ENCODE measurements around the gene PATJ. TPM values are rescaled to one million over a fixed set of nuclear protein-coding genes. Genes with fewer than 3 reads are reported as not detected.

PATJ gene
- total RNA-seq, 1 experiment from 2014 or later: 47.3 TPM

GRCh38 chr1:62012095-62012494, 269.8 kb downstream of the PATJ start:
- H4K8ac ChIP-seq (replicated peaks; ENCODE audit: insufficient read length, low read depth, low read length): no peak overlapping the region
- no peaks in the 10 kb centered on the region for H3K23me2 ChIP-seq (ENCODE audit: insufficient read length, low read depth, low read length, poor library complexity, severe bottlenecking)
- H4K5ac ChIP-seq (ENCODE audit: insufficient read length, low read depth, low read length): no peak overlapping the region
- Mint-ChIP-seq H3K27me3 (ENCODE audit: low read depth) (no peaks in the 10 kb centered on the region), H3K4me3 (no peak overlapping the region), H3K9me3 (no peaks in the 10 kb centered on the region), H3K4me1 (peaks cover 0 to 6% of the 10 kb centered on the region in 2 experiments; a peak in 3 of 4 replicates), H3K27ac (no peak overlapping the region), H3K36me3 (ENCODE audit: insufficient read depth in 1 of 3, low read depth in 3 of 3) (0 out of 7 replicates have a peak, but pooled peaks cover 0 to 5% (median 0%) of the 10 kb centered on the region in 3 experiments)
- TF ChIP-seq CTCF (conservative IDR thresholded peaks at IDR 0.05): no peak
- no peak overlapping the region for H2BK5ac ChIP-seq (ENCODE audit: insufficient read length, low read length)
- H4K20me1 ChIP-seq (ENCODE audit: control insufficient read depth, insufficient read depth, insufficient read length): no peaks in the 10 kb centered on the region
- H3K27ac ChIP-seq (ENCODE audit: insufficient read length, low read depth, low read length): no peak overlapping the region
- no peak overlapping the region for H2BK120ac ChIP-seq (ENCODE audit: low read depth, low read length, poor library complexity, severe bottlenecking)
- H3K4ac ChIP-seq (ENCODE audit: low read depth, low read length): no peak overlapping the region
- H4K91ac ChIP-seq (ENCODE audit: insufficient read length, low read depth, low read length): no peak overlapping the region
- H2BK15ac ChIP-seq (ENCODE audit: low read depth, low read length): no peak overlapping the region
- H3K79me1 ChIP-seq (ENCODE audit: insufficient read depth, low read depth, low read length, poor library complexity, severe bottlenecking): no peaks in the 10 kb centered on the region
- no peak overlapping the region for H2AFZ ChIP-seq (ENCODE audit: low read length)
- H3K27me3 ChIP-seq (ENCODE audit: insufficient read depth, low read length): no peaks in the 10 kb centered on the region
- H3K9me3 ChIP-seq (ENCODE audit: control insufficient read depth, low read depth, low read length): no peaks in the 10 kb centered on the region
- H3K4me2 ChIP-seq (ENCODE audit: insufficient read depth, insufficient read length, low read length): no peak overlapping the region
- H3K18ac ChIP-seq (ENCODE audit: insufficient read length, low read depth, low read length): no peak overlapping the region
- no peak overlapping the region for H3K23ac ChIP-seq (ENCODE audit: insufficient read length, low read depth, low read length)
- no peak overlapping the region for H3T11ph ChIP-seq (ENCODE audit: low read length)
- no peak overlapping the region for H2BK12ac ChIP-seq (ENCODE audit: insufficient read length, low read depth, low read length)
- DNase-seq: no peak
- no peak overlapping the region for H2BK20ac ChIP-seq (ENCODE audit: low read depth, low read length, poor library complexity, severe bottlenecking)
- no peaks in the 10 kb centered on the region for H3K79me2 ChIP-seq (ENCODE audit: insufficient read depth, low read length)
- no peak overlapping the region for H2AK5ac ChIP-seq (ENCODE audit: insufficient read length, low read length)
- H3K56ac ChIP-seq (ENCODE audit: insufficient read length, low read depth, low read length): no peak overlapping the region
- H3K9ac ChIP-seq (ENCODE audit: extremely low read depth, insufficient read length, low read length): no peak overlapping the region
- H3K14ac ChIP-seq (ENCODE audit: insufficient read depth, low read length): no peak overlapping the region
- no CpG with 5 or more reads among the region's 1 CpG for WGBS (ENCODE audit: extremely low coverage, insufficient read length, low lambda C conversion rate)
- no peaks in the 10 kb centered on the region for H3K4me1 ChIP-seq (ENCODE audit: insufficient read depth, low read length)

Data from H9 (cell line).